Right renal cortex interstitium (tissue), 3 donors: ENCODE measurements around the gene ADAMTS5. TPM values are rescaled to one million over a fixed set of nuclear protein-coding genes. Genes with fewer than 3 reads are reported as not detected.

ENCODE experiments used
- DNase-seq, 3 donors: peaks; one replicate each; pipeline ENCODE4 v3.0.0-alpha.2; 2013; ENCODE audit warnings: low read depth in 3 of 3, low spot score in 2 of 3
- polyA plus RNA-seq, 3 donors: library from polyadenylated mRNA; unstranded; fragments of 120-200 nt; gene quantifications; one replicate each; pipeline ENCODE4 v1.2.1, GENCODE V29; 2013; ENCODE audit not compliant: insufficient read length in 3 of 3

ADAMTS5 gene
- polyA plus RNA-seq, 3 donors: 18.5 to 25.9 (median 23.0) TPM

- DNase-seq: no peak
Measured at GRCh38 chr21:26949830-26950229, 17.1 kb downstream of the ADAMTS5 start.

- no peak for DNase-seq
Measured at GRCh38 chr21:26948194-26948593, 18.7 kb downstream of the ADAMTS5 start.

DNA sequence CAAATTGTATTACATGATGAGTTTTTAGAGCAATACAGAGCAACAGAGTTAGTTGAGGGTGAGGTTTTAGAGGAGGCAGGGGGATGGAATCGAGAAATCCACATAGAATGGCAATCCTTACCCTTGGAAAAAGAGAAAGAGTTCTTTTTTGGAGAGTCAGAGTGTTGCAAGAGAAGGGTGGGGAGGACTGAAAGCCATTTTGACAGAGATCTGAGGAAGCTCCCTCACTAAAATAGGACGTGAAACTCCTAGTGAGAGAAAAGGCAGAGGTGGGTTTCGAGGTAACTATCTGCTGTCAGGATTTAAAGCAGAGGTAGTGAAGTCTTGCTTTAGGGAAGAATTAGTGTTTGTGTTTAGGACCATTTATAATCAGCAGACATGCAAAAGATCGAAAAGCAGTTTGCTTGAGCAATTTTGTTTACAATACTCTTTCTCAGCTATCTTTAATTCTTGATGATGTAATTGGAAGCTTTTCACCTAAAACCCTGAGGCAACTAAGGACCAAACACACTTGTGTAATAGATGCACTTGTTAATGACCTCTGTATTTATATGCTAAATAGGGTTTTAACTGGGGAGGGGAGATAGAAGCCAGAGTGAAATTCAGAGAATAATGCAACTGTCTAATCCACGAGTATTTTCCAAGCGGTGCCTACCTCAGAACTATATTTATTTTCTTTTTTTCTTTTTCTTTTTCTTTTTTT, 20.0 kb downstream of the ADAMTS5 start:
- no peak for DNase-seq

GRCh38 chr21:26945916-26946675, 20.8 kb downstream of the ADAMTS5 start:
- no peak for DNase-seq

GRCh38 chr21:26943921-26944320, 23.0 kb downstream of the ADAMTS5 start:
- no peak for DNase-seq

DNA sequence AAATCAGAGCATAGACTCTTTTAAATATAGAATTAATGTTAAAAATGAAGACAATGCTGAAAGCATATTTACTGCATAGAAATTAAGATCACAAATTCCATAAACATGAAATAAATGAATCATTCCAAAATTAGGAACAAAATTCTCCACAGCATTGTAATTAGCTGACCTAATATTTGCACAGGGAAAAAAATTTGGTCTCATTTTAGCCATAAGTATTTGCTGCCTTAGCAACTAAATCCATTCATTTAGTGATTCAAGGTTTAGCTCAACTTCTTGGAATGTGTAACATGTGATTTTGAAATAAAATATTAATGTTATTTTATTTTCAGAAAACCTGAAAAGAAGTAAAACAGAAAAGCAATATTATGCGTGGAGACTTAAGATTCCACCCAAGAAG, 25.5 kb downstream of the ADAMTS5 start:
- no peak for DNase-seq

DNA sequence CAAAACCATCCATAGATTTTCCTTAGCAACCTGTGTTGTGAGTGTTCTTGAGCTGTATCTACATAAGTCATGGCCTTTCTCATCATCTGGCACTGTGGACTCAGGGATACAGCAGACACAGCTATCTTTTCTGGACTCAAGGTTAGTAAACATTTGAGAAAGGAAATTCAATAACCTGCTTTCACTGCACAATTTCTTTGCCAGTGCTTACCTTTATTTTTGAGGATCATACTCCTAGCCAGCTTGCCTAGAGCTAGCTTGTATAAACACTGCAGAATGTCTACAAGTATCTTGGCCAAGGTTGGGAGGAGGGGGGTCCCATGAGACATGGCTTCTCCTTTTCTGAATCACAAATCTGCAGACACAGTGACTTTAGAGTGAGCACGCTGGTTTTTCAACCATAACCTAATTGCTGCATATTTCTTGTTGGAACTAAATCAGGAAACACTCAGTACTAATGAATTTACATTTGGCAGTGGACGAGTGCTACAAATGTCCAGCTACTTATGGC, 27.2 kb downstream of the ADAMTS5 start:
- no peak for DNase-seq

GRCh38 chr21:26936641-26937040, 30.2 kb downstream of the ADAMTS5 start:
- no peak for DNase-seq

GRCh38 chr21:26935977-26936376, 30.9 kb downstream of the ADAMTS5 start:
- DNase-seq: no peak

DNA sequence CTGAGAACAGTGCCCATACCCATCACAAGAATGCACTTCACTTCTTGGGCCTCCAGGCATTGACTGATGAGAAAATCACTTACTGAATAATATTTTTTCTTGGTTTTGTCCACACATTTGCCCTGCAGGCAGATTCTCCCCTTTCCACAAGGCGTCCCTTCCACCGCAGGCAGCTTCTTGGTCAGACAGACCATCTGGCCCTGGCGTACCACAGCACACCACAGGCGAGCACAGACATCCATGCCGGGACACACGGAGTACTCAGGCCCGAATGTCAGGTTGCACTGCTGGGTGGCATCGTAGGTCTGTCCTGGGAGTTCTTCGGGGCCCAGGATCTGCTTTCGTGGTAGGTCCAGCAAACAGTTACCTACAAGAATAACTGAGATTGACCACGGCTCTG, 32.5 kb downstream of the ADAMTS5 start:
- DNase-seq: no peak

DNA sequence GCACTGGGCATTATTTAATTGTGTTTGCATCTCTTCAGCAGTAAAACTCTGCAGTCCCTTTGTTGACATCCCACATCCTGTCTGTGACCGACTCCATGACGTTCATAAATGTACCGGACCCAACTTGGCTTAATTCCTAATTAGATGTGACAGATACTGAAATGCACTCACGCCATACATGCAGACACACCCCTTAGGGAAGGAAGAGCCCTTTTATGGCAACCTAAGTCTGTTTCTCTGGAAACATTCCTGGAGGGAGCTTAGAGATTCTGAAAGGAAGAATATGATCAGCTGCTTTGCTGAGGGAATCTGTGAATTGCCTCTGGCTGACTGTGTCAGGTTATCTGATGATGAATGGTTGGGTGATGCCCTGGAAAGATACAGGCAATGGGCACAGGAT, 33.4 kb downstream of the ADAMTS5 start:
- no peak for DNase-seq

DNA sequence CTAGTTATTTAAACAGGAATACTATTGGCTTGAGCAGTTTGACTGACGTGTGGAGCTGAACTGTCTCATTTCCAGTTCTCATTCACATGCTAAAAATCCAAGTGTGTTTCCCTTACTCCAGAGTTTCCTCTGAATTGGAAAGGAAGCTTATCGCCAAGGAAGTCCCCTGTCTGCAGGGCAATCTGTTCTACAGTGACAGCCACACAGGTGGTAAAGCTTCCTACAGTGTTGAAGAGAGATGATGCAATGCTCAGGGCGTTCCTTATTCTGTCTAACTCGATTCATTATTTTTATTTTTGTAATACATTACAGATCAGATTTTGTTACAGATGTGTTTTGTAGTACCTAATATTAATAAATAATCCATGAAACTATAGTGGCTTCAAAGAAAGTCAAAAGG, 41.3 kb downstream of the ADAMTS5 start:
- DNase-seq: no peak

DNA sequence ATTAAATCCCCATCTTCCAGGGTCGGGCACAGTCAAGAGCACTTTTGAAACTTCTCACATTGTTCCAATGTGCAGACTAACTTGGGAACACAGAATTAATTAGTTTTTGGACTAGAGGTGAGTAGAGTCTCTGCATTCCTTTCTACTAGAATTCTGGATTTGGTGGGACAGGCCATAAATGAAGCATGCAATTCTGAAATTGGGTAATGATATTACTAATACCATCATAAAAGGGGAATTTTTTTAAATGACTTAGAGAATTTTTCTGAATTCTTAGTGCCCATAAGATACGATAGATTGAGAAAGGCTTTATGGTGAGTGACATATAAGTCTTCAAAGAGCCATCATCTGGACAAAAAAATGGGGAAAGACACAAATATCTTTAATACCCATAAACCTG, 41.8 kb downstream of the ADAMTS5 start:
- no peak for DNase-seq

GRCh38 chr21:26923986-26924385, 42.9 kb downstream of the ADAMTS5 start:
- DNase-seq: no peak

DNA sequence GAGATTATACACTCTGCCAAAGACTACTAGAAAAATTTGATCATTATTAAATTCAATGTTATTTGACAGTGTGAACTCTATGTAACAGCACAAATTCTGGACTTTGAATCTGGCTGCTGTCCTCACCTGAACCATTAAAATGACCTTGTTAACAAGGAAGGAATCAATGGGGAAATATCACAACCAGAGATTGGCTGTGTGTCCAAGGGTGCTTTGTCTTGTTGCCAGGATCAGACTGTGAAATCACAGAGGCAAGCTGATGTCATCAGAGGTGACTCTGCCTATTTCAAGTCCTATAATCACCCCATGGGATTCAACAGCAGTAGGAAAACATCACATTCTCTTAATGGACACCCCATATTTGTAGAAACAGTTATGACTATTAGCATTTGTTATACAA, 46.8 kb downstream of the ADAMTS5 start:
- DNase-seq: no peak

DNA sequence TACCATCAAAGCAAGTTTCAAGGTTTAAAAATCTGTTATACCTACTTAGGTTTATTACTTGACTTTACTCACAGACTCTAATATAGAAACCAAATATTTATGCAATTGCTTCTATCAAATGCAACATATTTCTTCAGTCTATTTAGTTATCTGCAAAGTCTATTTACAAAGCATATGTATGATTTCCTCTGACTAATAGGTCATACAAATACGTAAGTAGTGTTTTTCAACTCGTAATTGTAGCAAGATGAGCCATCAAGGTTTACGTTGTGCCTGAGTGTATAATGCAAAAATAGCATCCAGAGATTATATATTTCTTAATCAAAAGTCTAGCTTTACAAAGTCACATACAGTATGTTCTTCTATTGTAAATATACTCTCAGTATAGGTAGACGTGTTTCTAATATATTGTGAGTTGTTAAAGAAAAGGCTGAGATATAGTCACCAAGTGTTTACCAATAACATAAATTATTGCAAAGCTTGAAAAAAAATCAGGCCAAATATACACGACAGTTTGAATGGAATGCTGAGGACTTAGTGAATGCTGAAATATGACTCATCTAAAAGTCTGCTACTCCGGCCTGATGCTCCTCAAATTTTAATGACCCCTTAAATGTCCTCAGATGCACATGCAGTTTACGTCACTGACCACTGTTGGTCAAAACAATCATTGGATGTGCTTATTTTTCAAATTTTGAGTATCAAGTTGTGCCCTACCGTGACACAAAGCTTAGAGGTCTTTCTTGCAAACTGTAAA, 48.4 kb downstream of the ADAMTS5 start:
- no peak for DNase-seq

DNA sequence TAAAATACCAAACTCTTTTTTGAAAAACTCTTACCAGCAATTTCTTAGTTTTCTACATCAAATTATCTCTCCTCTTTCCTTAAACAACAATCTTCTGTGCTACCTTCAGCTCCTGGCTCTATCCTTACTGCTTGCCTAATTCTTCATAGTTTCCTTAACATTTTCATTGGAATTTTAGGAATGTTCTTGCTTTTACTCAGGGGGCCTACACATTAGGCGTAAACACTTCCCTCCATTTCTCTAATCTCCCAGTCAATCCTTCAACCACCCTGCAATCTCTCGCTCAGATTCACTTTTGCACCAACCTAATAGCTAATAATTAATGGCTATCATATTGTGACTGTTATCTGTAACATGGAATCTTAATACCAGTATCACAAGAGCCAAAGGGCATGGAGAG, 50.1 kb downstream of the ADAMTS5 start:
- DNase-seq: no peak

- no peak for DNase-seq
Measured at GRCh38 chr21:26914557-26914956, 52.3 kb downstream of the ADAMTS5 start.

- no peak for DNase-seq
Measured at GRCh38 chr21:26912466-26912865, 54.4 kb downstream of the ADAMTS5 start.

DNA sequence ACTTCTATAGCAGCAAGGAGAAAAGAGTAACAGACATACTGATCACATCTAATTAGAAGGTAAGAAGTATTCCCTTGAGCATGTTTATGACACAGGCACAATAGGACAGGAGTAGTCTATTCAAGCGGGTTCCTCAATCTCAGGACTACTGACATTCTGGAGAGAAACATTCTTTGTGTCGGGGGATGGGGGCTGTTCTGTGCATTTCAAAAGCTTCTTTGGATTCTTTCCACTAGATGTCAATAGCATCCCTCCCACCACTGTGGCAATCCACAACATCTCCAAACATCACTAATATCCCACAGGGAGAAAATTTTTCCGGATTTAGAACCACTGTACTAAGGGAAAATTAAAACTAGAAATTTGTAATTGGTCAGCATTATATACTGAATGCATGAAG, 56.9 kb downstream of the ADAMTS5 start:
- DNase-seq: peak in 2 of 3 donors; percentile 10 to 13

DNA sequence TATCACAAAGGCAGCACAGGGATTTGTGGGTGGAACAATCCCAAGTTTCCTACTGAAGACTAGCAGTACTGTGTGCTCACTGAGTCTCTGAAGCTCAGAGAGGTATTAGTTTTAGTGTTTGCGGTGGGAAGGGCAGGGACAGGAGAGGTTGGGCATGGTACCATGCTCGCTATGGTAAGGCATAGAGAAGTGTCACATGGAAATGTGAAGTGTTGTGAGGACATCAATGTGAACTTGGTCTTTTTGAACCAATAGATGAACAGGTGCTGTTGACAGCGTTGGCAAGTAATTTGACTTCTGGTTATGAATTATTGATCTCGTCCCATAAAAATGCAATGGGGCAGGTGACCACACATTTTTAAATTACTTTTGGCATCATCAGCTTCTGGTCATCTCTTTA, 65.9 kb downstream of the ADAMTS5 start:
- no peak for DNase-seq
